Liver (tissue), 9 donors: ENCODE results near the gene SERPINA3. TPM values are rescaled to one million over a fixed set of nuclear protein-coding genes. Genes with fewer than 3 reads are reported as not detected.

Experiments used
- DNase-seq: peaks from one replicate; pipeline ENCODE4 v3.0.0-alpha.2; 2017; ENCODE audit warnings: low spot score
- H3K27ac ChIP-seq, 2 donors: one replicate each; pipeline ENCODE4 v1.7.0; 2013; ENCODE audit warnings: inconsistent platforms in 2 of 2, low read length in 2 of 2, control low read depth in 1 of 2, low read depth in 1 of 2, mild to moderate bottlenecking in 1 of 2
- H3K27me3 ChIP-seq, 4 donors: one replicate each; pipeline versions ENCODE4 v1.6.1 to v1.7.0; 2013; ENCODE audit warnings: low read length in 3 of 4, inconsistent platforms in 1 of 4, mild to moderate bottlenecking in 1 of 4, moderate library complexity in 1 of 4; ENCODE audit not compliant: control insufficient read depth in 4 of 4, insufficient read depth in 4 of 4
- H3K36me3 ChIP-seq, 4 donors: one replicate each; pipeline versions ENCODE4 v1.6.1 to v1.7.0; 2013; ENCODE audit warnings: low read length in 3 of 4, mild to moderate bottlenecking in 3 of 4, low read depth in 1 of 4, moderate library complexity in 1 of 4; ENCODE audit not compliant: control insufficient read depth in 4 of 4, insufficient read depth in 3 of 4
- H3K4me1 ChIP-seq, 4 donors: one replicate each; pipeline versions ENCODE4 v1.6.1 to v1.7.0; 2013; ENCODE audit warnings: low read length in 3 of 4, mild to moderate bottlenecking in 3 of 4, moderate library complexity in 1 of 4; ENCODE audit not compliant: control insufficient read depth in 4 of 4, insufficient read depth in 4 of 4
- H3K4me3 ChIP-seq, 3 donors: one replicate each; pipeline versions ENCODE4 v1.6.1 to v1.7.0; 2013; ENCODE audit warnings: low read length in 3 of 3, control low read depth in 1 of 3, low read depth in 1 of 3, mild to moderate bottlenecking in 1 of 3
- H3K9ac ChIP-seq, 2 donors: one replicate each; pipeline ENCODE4 v1.7.0; 2013; ENCODE audit warnings: low read length in 2 of 2, mild to moderate bottlenecking in 2 of 2, moderate library complexity in 2 of 2, control low read depth in 1 of 2, low read depth in 1 of 2
- H3K9me3 ChIP-seq, 4 donors: one replicate each; pipeline versions ENCODE4 v1.6.1 to v1.7.0; 2013; ENCODE audit warnings: low read length in 3 of 4; ENCODE audit not compliant: control insufficient read depth in 4 of 4
- CTCF ChIP-seq: fragments of 150-350 bp; IDR thresholded peaks from 2 replicates; pipeline ENCODE4 v1.5.1; 2017; ENCODE audit warnings: improper control_type of control experiment, low read depth, low read length; ENCODE audit not compliant: missing input control
- EGR1 ChIP-seq, 2 donors: IDR thresholded peaks; 2 replicates each; pipeline ENCODE4 v1.6.1; 2016 to 2018; ENCODE audit warnings: antibody characterized with exemption in 2 of 2, low read depth in 2 of 2
- FOXA1 ChIP-seq: IDR thresholded peaks from 2 replicates; pipeline ENCODE4 v1.6.1; 2016; ENCODE audit warnings: antibody characterized with exemption
- FOXA2 ChIP-seq: IDR thresholded peaks from 2 replicates; pipeline ENCODE4 v1.6.1; 2016; ENCODE audit warnings: antibody characterized with exemption
- GABPA ChIP-seq, 2 donors: IDR thresholded peaks in 1 of 2; conservative IDR thresholded peaks in 1 of 2; 2 replicates each; pipeline ENCODE4 v1.6.1; 2016; ENCODE audit warnings: antibody characterized with exemption in 2 of 2, mild to moderate bottlenecking in 1 of 2, moderate library complexity in 1 of 2
- HNF4A ChIP-seq, 2 donors: conservative IDR thresholded peaks; 2 replicates each; pipeline ENCODE4 v1.6.1; 2016; ENCODE audit warnings: antibody characterized with exemption in 2 of 2, mild to moderate bottlenecking in 2 of 2
- HNF4G ChIP-seq: IDR thresholded peaks from 2 replicates; pipeline ENCODE4 v1.6.1; 2016; ENCODE audit warnings: antibody characterized with exemption
- JUND ChIP-seq, 2 donors: IDR thresholded peaks; 2 replicates each; pipeline ENCODE4 v1.6.1; 2016; ENCODE audit warnings: antibody characterized with exemption in 2 of 2
- MAX ChIP-seq: IDR thresholded peaks from 2 replicates; pipeline ENCODE4 v1.6.1; 2016; ENCODE audit warnings: antibody characterized with exemption
- NR2F2 ChIP-seq: IDR thresholded peaks from 2 replicates; pipeline ENCODE4 v1.6.1; 2016; ENCODE audit warnings: antibody characterized with exemption
- RAD21 ChIP-seq, 2 donors: IDR thresholded peaks; 2 replicates each; pipeline ENCODE4 v1.6.1; 2016; ENCODE audit warnings: antibody characterized with exemption in 2 of 2, mild to moderate bottlenecking in 2 of 2
- REST ChIP-seq: IDR thresholded peaks from 2 replicates; pipeline ENCODE4 v1.6.1; 2016; ENCODE audit warnings: antibody characterized with exemption, mild to moderate bottlenecking
- RXRA ChIP-seq, 2 donors: IDR thresholded peaks; 2 replicates each; pipeline ENCODE4 v1.6.1; 2017 to 2018; ENCODE audit warnings: antibody characterized with exemption in 2 of 2, mild to moderate bottlenecking in 1 of 2
- SP1 ChIP-seq: IDR thresholded peaks from 2 replicates; pipeline ENCODE4 v1.6.1; 2018; ENCODE audit warnings: antibody characterized with exemption, mild to moderate bottlenecking
- TAF1 ChIP-seq: conservative IDR thresholded peaks from 2 replicates; pipeline ENCODE4 v1.6.1; 2016; ENCODE audit warnings: antibody characterized with exemption, mild to moderate bottlenecking
- YY1 ChIP-seq: IDR thresholded peaks from 2 replicates; pipeline ENCODE4 v1.6.1; 2016; ENCODE audit warnings: antibody characterized with exemption, mild to moderate bottlenecking
- ZBTB33 ChIP-seq: IDR thresholded peaks from 2 replicates; pipeline ENCODE4 v1.6.1; 2016; ENCODE audit warnings: antibody characterized with exemption
- WGBS: extraction: QIAGEN DNeasy Blood & Tissue Kit; methylation state at CpG from one replicate; pipeline ENCODE4 v1.1.7; 2013; 5-methylcytosine and 5-hydroxymethylcytosine counted together
- polyA plus RNA-seq, 2 donors: library from polyadenylated mRNA; stranded (reverse) in 1 of 2; unstranded in 1 of 2; fragments of 200-250 nt in 1 of 2; fragments of >200 nt in 1 of 2; fragmentation: Nextera tagmentation in 1 of 2; extraction: Ambion mirVana in 1 of 2; gene quantifications; one replicate each; pipeline versions ENCODE4 v1.2.1 to v1.2.3, GENCODE V29; 2013 to 2015
- total RNA-seq, 2 donors: library from RNA; depleted of rRNA; stranded (reverse); fragments of >200 nt; gene quantifications; one replicate each; pipeline ENCODE4 v1.2.3, GENCODE V29; 2014
- TF ChIP-seq, protein P1 (sequence below): IDR thresholded peaks from 2 replicates; pipeline ENCODE4 v1.6.1; 2016; ENCODE audit warnings: antibody characterized with exemption
- donor health status: healthy.
- donor health status: healthy.
- donor health status: healthy.
- donor health status: healthy.
- donor health status: healthy.

Gene SERPINA3
- total and polyA plus RNA-seq, 4 donors = 2,087 to 17,984 (median 13,009) TPM

DNA sequence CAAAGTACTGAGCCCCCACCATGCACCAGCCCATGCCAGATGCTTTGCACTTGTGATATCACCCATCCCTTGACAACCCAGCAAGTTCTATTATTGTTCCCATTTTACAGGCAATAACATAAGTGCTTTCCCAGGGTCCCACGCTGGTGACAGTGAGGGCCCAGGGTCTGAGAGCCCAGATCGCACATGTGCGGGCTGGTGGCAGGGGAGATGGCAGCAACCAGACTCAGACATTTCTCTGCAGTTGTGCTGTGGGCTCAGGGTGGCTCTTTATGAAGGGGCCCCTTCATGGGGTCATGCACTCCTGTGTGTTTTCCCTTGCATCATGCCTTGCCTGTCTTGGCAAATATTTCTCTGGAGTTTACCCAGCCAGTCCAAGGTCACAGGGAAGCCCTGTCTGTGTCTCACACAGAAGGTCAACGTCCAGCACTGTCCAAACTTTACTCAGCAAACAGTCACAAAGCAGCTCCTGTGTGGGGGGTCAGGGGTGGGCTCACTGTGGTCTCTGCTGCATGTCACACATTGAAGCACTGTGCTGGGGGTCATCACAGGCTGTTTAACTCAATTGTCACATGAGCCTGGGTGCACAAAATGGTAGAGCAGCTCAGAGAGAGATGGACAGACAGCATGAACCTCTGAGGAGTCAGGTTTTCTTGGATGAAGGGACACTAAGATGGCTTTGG, 18.3 kb upstream of the SERPINA3 start:
- Histone ChIP-seq H3K27me3 (no peaks in the 10 kb centered on the region), H3K4me1 (peaks cover 9 to 70% (median 45%) of the 10 kb centered on the region in 4 donors), H3K4me3 (peak overlapping the region; percentile 0 to 92 (median 44)), H3K9me3 (no peaks in the 10 kb centered on the region), H3K36me3 (peaks cover 6 to 29% (median 20%) of the 10 kb centered on the region in 4 donors), H3K27ac (peak overlapping the region; percentile 67 to 79), H3K9ac (no peak overlapping the region)
- TF ChIP-seq HNF4A (conservative IDR thresholded peaks at IDR 0.05) (peak; percentile 98 to 100), GABPA (IDR thresholded peaks at IDR 0.05 in 1 of 2, conservative IDR thresholded peaks at IDR 0.05 in 1 of 2) (peak in 1 of 2 donors; percentile 34), NR2F2 (peak; percentile 96), EGR1 (IDR thresholded peaks at IDR 0.05; ENCODE audit: low read depth in 2 of 2) (peak in 1 of 2 donors; percentile 59), ZBTB33 (peak; percentile 73), RXRA (IDR thresholded peaks at IDR 0.05) (peak; percentile 97 to 99), SP1 (peak; percentile 96), CTCF (no peak), JUND (IDR thresholded peaks at IDR 0.05) (peak; percentile 84 to 85), HNF4G (peak; percentile 100), REST (peak; percentile 52), MAX (peak; percentile 82), FOXA1 (peak; percentile 73), TAF1 (no peak), FOXA2 (peak; percentile 62), YY1 (peak; percentile 65), RAD21 (IDR thresholded peaks at IDR 0.05) (peak in 1 of 2 donors; percentile 62)
- TF ChIP-seq, protein P1, sequence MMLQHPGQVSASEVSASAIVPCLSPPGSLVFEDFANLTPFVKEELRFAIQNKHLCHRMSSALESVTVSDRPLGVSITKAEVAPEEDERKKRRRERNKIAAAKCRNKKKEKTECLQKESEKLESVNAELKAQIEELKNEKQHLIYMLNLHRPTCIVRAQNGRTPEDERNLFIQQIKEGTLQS = peak; percentile 99
- peak; percentile 66 for DNase-seq
- WGBS = 29% methylated on average over 4 of the region's 4 CpGs
